Ammon's horn (tissue), 1 donor: ENCODE measurements around the gene ATRNL1.

Experiments used
- DNase-seq: peaks from one replicate; pipeline ENCODE4 v3.0.0-alpha.2; 2016; ENCODE audit warnings: low spot score

ATRNL1 gene

DNA sequence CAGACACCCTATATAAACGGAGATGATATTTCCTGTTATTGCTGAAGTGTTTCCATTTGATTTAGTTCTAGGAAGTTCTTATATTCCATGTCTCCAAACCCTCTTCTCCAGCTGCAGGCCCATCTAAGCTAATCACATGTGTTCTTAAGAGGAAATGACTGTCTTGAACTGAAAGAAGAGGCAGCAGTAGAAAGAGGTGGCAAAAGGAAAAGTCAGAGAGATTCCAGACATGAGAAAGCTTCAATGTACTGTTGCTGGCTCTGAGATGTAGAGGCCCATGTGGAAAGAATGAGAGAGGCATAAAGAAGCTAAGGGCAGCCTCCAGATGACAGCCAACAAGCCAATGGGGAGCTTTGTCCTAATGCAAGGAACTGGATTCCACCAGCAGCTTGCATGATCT is 892.6 kb downstream of the ATRNL1 start:
- DNase-seq = no peak

DNA sequence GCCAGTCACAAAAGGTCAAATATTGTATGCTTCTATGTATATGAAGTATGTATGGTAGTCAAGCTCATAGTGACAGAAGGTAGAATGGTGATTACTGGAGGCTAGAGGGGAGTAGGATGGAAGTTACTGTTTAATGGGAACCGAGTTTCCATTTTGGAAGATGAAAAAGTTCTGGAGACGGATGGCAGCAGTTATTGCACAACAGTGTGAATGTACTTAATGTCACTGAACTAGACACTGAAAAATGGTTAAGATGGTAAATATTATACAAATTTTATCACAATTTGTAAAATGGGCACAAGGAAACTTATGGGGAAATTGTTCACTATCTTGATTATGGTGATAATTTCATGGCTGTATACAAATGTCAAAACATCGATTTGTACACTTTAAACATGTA is 895.2 kb downstream of the ATRNL1 start:
- DNase-seq = no peak

DNA sequence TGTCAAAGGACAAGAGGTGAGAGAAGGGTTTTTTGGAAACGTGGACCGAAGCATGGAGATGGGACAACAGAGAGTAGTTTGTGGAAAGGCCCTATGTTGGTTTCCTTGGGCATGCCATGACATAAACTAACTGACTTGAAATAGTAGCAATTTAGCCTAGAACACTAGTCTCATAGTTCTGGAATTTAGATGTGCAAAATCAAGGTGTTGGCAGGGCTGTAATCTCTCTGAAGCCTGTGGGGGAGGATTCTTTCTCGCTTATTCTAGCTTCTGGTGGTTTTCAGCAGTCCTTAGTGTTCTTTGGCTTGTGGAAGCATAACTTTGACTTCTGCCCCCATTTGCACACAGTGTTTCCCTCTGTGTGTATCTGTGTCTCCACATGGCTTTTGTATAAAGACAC is 896.5 kb downstream of the ATRNL1 start:
- DNase-seq = no peak

DNA sequence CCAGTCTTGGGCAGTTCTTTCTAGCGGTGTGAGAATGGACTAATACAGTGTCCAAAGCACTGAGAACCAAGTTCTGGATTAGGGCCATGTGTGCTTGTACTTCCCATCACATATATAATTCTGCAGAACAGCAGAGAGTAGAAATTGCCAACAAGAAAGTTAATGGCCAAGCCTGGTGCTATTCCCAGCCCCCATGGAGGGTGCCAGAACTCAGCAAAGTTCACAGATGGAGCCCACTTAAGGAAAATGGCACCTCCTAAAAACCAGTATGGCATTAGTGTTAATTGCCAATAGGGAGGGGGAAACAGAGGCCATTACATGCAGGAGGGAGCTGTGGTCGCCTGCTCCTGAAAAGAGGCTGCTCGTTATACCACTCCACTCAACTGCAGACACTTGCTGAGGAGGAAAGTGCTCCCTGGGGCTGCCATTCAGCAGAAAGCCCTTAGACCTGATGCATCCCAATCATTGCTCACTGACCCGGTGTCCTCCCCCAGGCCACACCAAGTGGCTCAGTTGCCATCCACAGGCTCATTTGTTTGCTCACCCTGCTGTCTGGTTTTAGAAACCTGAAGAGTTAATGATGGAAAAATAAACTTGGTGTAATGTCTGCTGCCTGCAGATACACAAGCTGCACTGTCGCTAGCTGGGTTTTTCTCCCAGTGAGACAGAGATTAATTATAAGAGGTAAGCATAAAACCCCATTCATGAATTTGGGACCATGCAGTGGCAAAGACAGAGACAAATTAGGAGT is 899.2 kb downstream of the ATRNL1 start:
- DNase-seq = no peak

DNA sequence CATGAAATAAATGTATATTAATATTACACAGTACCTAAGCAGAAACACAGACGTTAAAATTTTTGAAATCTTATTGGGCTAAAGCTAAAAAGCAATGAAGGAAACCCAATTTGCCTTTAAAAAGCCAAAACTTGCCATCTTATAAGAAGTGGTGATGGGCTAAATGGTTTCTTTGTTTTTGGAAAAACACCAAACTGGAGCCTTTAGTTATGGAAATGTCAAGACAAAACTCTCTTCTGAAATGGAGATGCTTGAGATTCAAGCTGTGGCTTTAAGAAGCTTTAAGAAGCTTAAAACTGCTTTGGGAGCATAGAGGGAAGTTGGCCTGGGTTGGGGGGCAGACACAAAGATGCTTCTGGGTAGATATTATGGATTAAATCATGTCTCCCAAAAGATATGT is 902.9 kb downstream of the ATRNL1 start:
- DNase-seq = no peak

DNA sequence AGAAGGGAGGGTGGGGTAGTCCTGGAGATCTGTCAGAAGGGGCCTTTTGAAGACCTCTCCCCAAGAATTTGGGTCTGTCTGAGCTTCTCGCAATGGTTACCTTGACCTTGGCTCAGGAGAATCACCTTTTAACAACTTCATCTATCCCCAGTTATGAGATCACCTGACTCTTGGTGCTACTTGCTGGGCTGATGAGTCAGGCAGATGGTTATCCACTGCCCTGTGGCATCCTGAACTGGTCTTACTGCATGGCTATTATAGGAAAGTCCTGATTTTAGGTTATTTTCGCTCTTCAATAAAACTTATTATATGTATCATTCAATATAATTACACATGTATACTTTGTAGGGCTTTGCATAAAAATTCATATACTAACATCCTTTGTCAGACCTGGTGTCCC is 905.1 kb downstream of the ATRNL1 start:
- no peak for DNase-seq
